Germinal center (tissue), 1 donor: ENCODE results near the gene PYGL.

ENCODE experiments used
- DNase-seq: peaks from one replicate; pipeline ENCODE4 v3.0.0; 2012; ENCODE audit warnings: mixed read lengths, low spot score

The PYGL gene

GRCh38 chr14:50871914-50872732 lies 72.2 kb downstream of the PYGL start, which contains the start of gene ABHD12B:
TSS of gene ABHD12B (plus strand) at chr14:50872053. CDS start at chr14:50872175, 122 bp downstream.
- DNase-seq: no peak

GRCh38 chr14:50871228-50871627 lies 73.1 kb downstream of the PYGL start:
- DNase-seq: no peak

- DNase-seq: no peak
Measured at GRCh38 chr14:50865391-50866076, 78.7 kb downstream of the PYGL start.

- no peak for DNase-seq
Measured at GRCh38 chr14:50864946-50865345, 79.3 kb downstream of the PYGL start.

GRCh38 chr14:50864237-50864636 lies 80.0 kb downstream of the PYGL start:
- DNase-seq: no peak

- DNase-seq: no peak
Measured at GRCh38 chr14:50862036-50862570, 82.2 kb downstream of the PYGL start.

- DNase-seq: peak; percentile 88
Measured at GRCh38 chr14:50860478-50861086, 83.7 kb downstream of the PYGL start.

GRCh38 chr14:50859296-50859624 lies 85.0 kb downstream of the PYGL start:
- DNase-seq: no peak

- DNase-seq: no peak
Measured at GRCh38 chr14:50856660-50857059, 87.6 kb downstream of the PYGL start.

- no peak for DNase-seq
Measured at GRCh38 chr14:50855558-50855957, 88.7 kb downstream of the PYGL start.
